H1 (cell line): ENCODE results near the gene EEF1AKMT2. TPM values are rescaled to one million over a fixed set of nuclear protein-coding genes. Genes with fewer than 3 reads are reported as not detected.

Experiments
- CTCF ChIA-PET: fragments of 300-600 bp; sonication (Branson Sonifier 250); formaldehyde crosslinking; loops from one replicate; lab custom pipeline; 2021; ENCODE audit not compliant: partially characterized antibody; lab: Charles Lee
- POLR2A ChIA-PET: fragments of 300-600 bp; sonication (Branson Sonifier 250); formaldehyde crosslinking; loops from one replicate; lab custom pipeline; 2021; ENCODE audit warnings: inconsistent platforms; ENCODE audit not compliant: partially characterized antibody; lab: Charles Lee
- DNase-seq, 2 experiments: peaks; one replicate each; pipeline versions ENCODE4 v3.0.0 to v3.0.0-alpha.2; 2010 to 2022; ENCODE audit warnings: low spot score in 2 of 2, low read depth in 1 of 2, mixed read lengths in 1 of 2
- FAIRE-seq: peaks from 2 replicates; lab custom pipeline; 2011; peaks lifted over from hg19 to GRCh38; lab: Jason Lieb, UNC
- H2AFZ ChIP-seq: 2 replicates; pipeline ENCODE4 v1.8.1; 2012; ENCODE audit warnings: low read length, inconsistent platforms
- H2AK5ac ChIP-seq: 2 replicates; pipeline ENCODE4 v1.6.1; 2013; ENCODE audit warnings: low read depth, low read length
- H2BK120ac ChIP-seq: replicated peaks from 2 replicates; pipeline ENCODE3; 2013; ENCODE audit warnings: low read depth, low read length, inconsistent platforms
- H2BK12ac ChIP-seq: 2 replicates; pipeline ENCODE4 v1.6.1; 2013; ENCODE audit warnings: low read depth, low read length
- H2BK15ac ChIP-seq: 2 replicates; pipeline ENCODE4 v1.6.1; 2013; ENCODE audit warnings: low read length
- H2BK20ac ChIP-seq: 2 replicates; pipeline ENCODE4 v1.6.1; 2013; ENCODE audit warnings: low read length
- H2BK5ac ChIP-seq: 2 replicates; pipeline ENCODE4 v1.6.1; 2013; ENCODE audit warnings: low read depth, low read length
- H3K14ac ChIP-seq: 2 replicates; pipeline ENCODE4 v1.6.1; 2013; ENCODE audit warnings: inconsistent platforms; ENCODE audit not compliant: insufficient read length
- H3K18ac ChIP-seq: 2 replicates; pipeline ENCODE4 v1.6.1; 2013; ENCODE audit warnings: low read length; ENCODE audit errors: extremely low read depth
- H3K23ac ChIP-seq: 2 replicates; pipeline ENCODE4 v1.6.1; 2013; ENCODE audit warnings: inconsistent platforms; ENCODE audit not compliant: insufficient read length
- H3K23me2 ChIP-seq: 2 replicates; pipeline ENCODE4 v1.6.1; 2013; ENCODE audit warnings: low read depth, low read length
- H3K27ac ChIP-seq: 2 replicates; pipeline ENCODE4 v1.6.1; 2011; ENCODE audit warnings: low read depth, low read length, inconsistent platforms
- H3K27me3 ChIP-seq, 4 experiments: replicated peaks in 1 of 4; 1 replicate in 1 of 4; 2 replicates in 3 of 4; pipeline versions ENCODE4 v1.6.1 to v1.8.1; 2011 to 2013; ENCODE audit warnings: low read length in 3 of 4, mild to moderate bottlenecking in 3 of 4, inconsistent platforms in 2 of 4, mixed read lengths in 2 of 4, moderate library complexity in 1 of 4; ENCODE audit not compliant: control insufficient read depth in 3 of 4, insufficient read depth in 3 of 4; ENCODE audit errors: extremely low read depth in 1 of 4
- H3K36me3 ChIP-seq, 4 experiments: 2 replicates each; pipeline versions ENCODE4 v1.6.1 to v1.8.1; 2011 to 2013; ENCODE audit warnings: mild to moderate bottlenecking in 4 of 4, low read length in 3 of 4, moderate library complexity in 2 of 4, control low read depth in 1 of 4, inconsistent platforms in 1 of 4; ENCODE audit not compliant: insufficient read depth in 4 of 4, control insufficient read depth in 2 of 4
- H3K4ac ChIP-seq: replicated peaks from 2 replicates; pipeline ENCODE3; 2013; ENCODE audit warnings: low read length, low read depth, mixed read lengths, inconsistent platforms; ENCODE audit not compliant: insufficient read length
- H3K4me1 ChIP-seq, 4 experiments: replicated peaks in 1 of 4; 1 replicate in 1 of 4; 2 replicates in 3 of 4; pipeline versions ENCODE4 v1.6.1 to v1.8.1; 2011 to 2013; ENCODE audit warnings: low read length in 3 of 4, inconsistent platforms in 2 of 4, mixed read lengths in 1 of 4; ENCODE audit not compliant: insufficient read depth in 4 of 4, control insufficient read depth in 3 of 4
- H3K4me2 ChIP-seq, 2 experiments: 2 replicates each; pipeline versions ENCODE4 v1.6.1 to v1.8.1; 2011 to 2013; ENCODE audit warnings: low read depth in 2 of 2, low read length in 2 of 2, control low read depth in 1 of 2, inconsistent platforms in 1 of 2, mild to moderate bottlenecking in 1 of 2; ENCODE audit not compliant: insufficient read depth in 1 of 2
- H3K4me3 ChIP-seq, 4 experiments: fragments of 200-600, 300-600 bp in 1 of 4; sonication (generic), shearing (Covaris generic), sonication (Bioruptor Twin) in 1 of 4; 2 replicates each; pipeline versions ENCODE4 v1.5.1 to v1.8.1; 2011 to 2016; ENCODE audit warnings: low read length in 4 of 4, low read depth in 3 of 4, control low read depth in 2 of 4, inconsistent platforms in 2 of 4, mild to moderate bottlenecking in 2 of 4, mixed read lengths in 1 of 4, moderate library complexity in 1 of 4; ENCODE audit not compliant: insufficient read depth in 2 of 4; ENCODE audit errors: extremely low read depth in 1 of 4
- H3K56ac ChIP-seq: replicated peaks from 2 replicates; pipeline ENCODE3; 2013; ENCODE audit warnings: low read depth, mild to moderate bottlenecking, mixed read lengths, low read length, inconsistent platforms; ENCODE audit not compliant: insufficient read length
- H3K79me1 ChIP-seq: 2 replicates; pipeline ENCODE4 v1.6.1; 2013; ENCODE audit warnings: low read depth, low read length, control low read depth
- H3K79me2 ChIP-seq, 2 experiments: 2 replicates each; pipeline versions ENCODE4 v1.6.1 to v1.8.1; 2012 to 2013; ENCODE audit warnings: low read length in 2 of 2, mild to moderate bottlenecking in 2 of 2, inconsistent platforms in 1 of 2; ENCODE audit not compliant: insufficient read depth in 2 of 2, control insufficient read depth in 1 of 2
- H3K9ac ChIP-seq, 4 experiments: replicated peaks in 1 of 4; 1 replicate in 1 of 4; 2 replicates in 3 of 4; pipeline versions ENCODE4 v1.6.1 to v1.8.1; 2011 to 2013; ENCODE audit warnings: low read depth in 3 of 4, low read length in 3 of 4, control low read depth in 2 of 4, mild to moderate bottlenecking in 2 of 4, moderate library complexity in 2 of 4, inconsistent platforms in 1 of 4; ENCODE audit errors: extremely low read depth in 1 of 4
- H3K9me3 ChIP-seq, 2 experiments: 2 replicates each; pipeline versions ENCODE4 v1.6.1 to v1.8.1; 2012 to 2013; ENCODE audit warnings: mild to moderate bottlenecking in 2 of 2, moderate library complexity in 2 of 2, control low read depth in 1 of 2, inconsistent platforms in 1 of 2, low read depth in 1 of 2, low read length in 1 of 2, mixed read lengths in 1 of 2; ENCODE audit not compliant: insufficient read depth in 2 of 2
- H4K20me1 ChIP-seq, 2 experiments: replicated peaks in 1 of 2; 2 replicates each; pipeline versions ENCODE3 to v1.8.1; 2011 to 2013; ENCODE audit warnings: inconsistent platforms in 2 of 2, low read length in 2 of 2, mild to moderate bottlenecking in 1 of 2; ENCODE audit not compliant: insufficient read depth in 2 of 2, control insufficient read depth in 1 of 2
- H4K5ac ChIP-seq: 2 replicates; pipeline ENCODE4 v1.6.1; 2013; ENCODE audit warnings: low read length, low read depth, mixed read lengths, inconsistent platforms; ENCODE audit not compliant: insufficient read length
- H4K8ac ChIP-seq: 2 replicates; pipeline ENCODE4 v1.8.0; 2013; ENCODE audit warnings: mild to moderate bottlenecking, moderate library complexity, low read length, inconsistent platforms; ENCODE audit not compliant: insufficient read depth; ENCODE audit errors: extremely low read depth
- H4K91ac ChIP-seq: replicated peaks from 2 replicates; pipeline ENCODE3; 2013; ENCODE audit warnings: low read length, mixed read lengths, inconsistent platforms; ENCODE audit not compliant: insufficient read length
- WGBS, 2 experiments: shearing (Covaris generic) in 1 of 2; methylation state at CpG; one replicate each; pipeline versions ENCODE4 v1.1.6 to v1.1.7; 2013 to 2015; ENCODE audit warnings: low lambda C conversion rate in 2 of 2, mixed read lengths in 2 of 2, inconsistent platforms in 1 of 2, low coverage in 1 of 2, missing lambda C conversion rate in 1 of 2; ENCODE audit not compliant: insufficient replicate concordance in 2 of 2, insufficient coverage in 1 of 2, insufficient read length in 1 of 2; ENCODE audit errors: extremely low coverage in 1 of 2, missing lambda C conversion rate in 1 of 2; 5-methylcytosine and 5-hydroxymethylcytosine counted together
- polyA plus RNA-seq, 7 experiments: library from polyadenylated mRNA; depleted of rRNA in 3 of 7; stranded (reverse) in 5 of 7; unstranded in 2 of 7; fragments of >200 nt in 5 of 7; fragments of 200-250 nt in 2 of 7; gene quantifications; 1 replicate in 5 of 7; 2 replicates in 1 of 7; 4 replicates in 1 of 7; pipeline versions ENCODE4 v1.2.1 to v1.2.3, GENCODE V29; 2011 to 2013; ENCODE audit warnings: missing spikeins in 2 of 7, mixed read lengths in 2 of 7
- total RNA-seq: library from RNA; stranded (reverse); fragmentation: NEBNext Ultra II Directional; extraction: Animal tissue kit (Norgen Biotek cat#: 25700); gene quantifications from 2 replicates; pipeline ENCODE4 v1.2.1, GENCODE V29; 2021

The EEF1AKMT2 gene
- total and polyA plus RNA-seq, 2 of the 8 experiments (the other 6 are each of a cell fraction or from before 2014, with no cell fraction given), result 9.8 to 26.8 TPM

GRCh38 chr10:124742413-124743190 is 49.1 kb downstream of the EEF1AKMT2 start:
- peaks cover 0 to 4% of the 10 kb centered on the region in 2 experiments; a peak in 2 of 4 replicates for H3K79me2 ChIP-seq
- ChIA-PET POLR2A (interaction anchor here (0.9 to 2.8 kb wide), 2 partner anchors 14 to 110 kb away, joined by 3 to 11 read pairs; no protein-coding TSS in a partner anchor), CTCF (interaction anchor here (0.5 to 5.3 kb wide), 29 partner anchors 13 to 624 kb away, joined by 3 to 86 read pairs (median 6); no protein-coding TSS in a partner anchor)
- peak overlapping the region; percentile 66; the same call in 1 of the 2 replicates for H3K18ac ChIP-seq
- no peak overlapping the region for H3K4ac ChIP-seq
- H3K14ac ChIP-seq, result no peak overlapping the region
- H4K5ac ChIP-seq, result no peak overlapping the region
- DNase-seq (no peak), FAIRE-seq (no peak)
- H3K56ac ChIP-seq, result no peak overlapping the region
- H3K23ac ChIP-seq, result no peak overlapping the region
- no peak overlapping the region for H2AFZ ChIP-seq
- H3K79me1 ChIP-seq, result peaks cover 5% of the 10 kb centered on the region; the same call in 1 of the 2 replicates
- peaks cover 1 to 21% (median 14%) of the 10 kb centered on the region in 4 experiments; a peak in 6 of 7 replicates for H3K27me3 ChIP-seq
- no peaks in the 10 kb centered on the region; a peak in 1 of 8 replicates for H3K36me3 ChIP-seq
- 0 out of 2 replicates have a peak overlapping the region, but pooled peaks have one; percentile 35 for H2BK12ac ChIP-seq
- peak overlapping the region; percentile 55 to 78 (median 70) for H3K4me3 ChIP-seq
- no peak overlapping the region; the same call in 1 of the 2 replicates for H2AK5ac ChIP-seq
- peaks cover 21 to 33% (median 26%) of the 10 kb centered on the region in 4 experiments for H3K4me1 ChIP-seq
- WGBS, 2 experiments, result 7% methylated on average over 42 of the region's 42 CpGs; no CpG with 5 or more reads in 1 of the 2 experiments
- H3K23me2 ChIP-seq, result peaks cover 14% of the 10 kb centered on the region
- H4K91ac ChIP-seq, result no peak overlapping the region
- H3K9ac ChIP-seq, result peak overlapping the region in 2 of 4 experiments; percentile 25 to 26; a peak in 3 of 7 replicates
- peaks cover 7 to 16% of the 10 kb centered on the region in 2 experiments for H4K20me1 ChIP-seq
- no peak overlapping the region for H3K27ac ChIP-seq
- H2BK5ac ChIP-seq, result no peak overlapping the region
- peak overlapping the region; percentile 65 for H2BK120ac ChIP-seq
- peak overlapping the region; percentile 90 to 91 for H3K4me2 ChIP-seq
- H2BK20ac ChIP-seq, result peak overlapping the region; percentile 34; the same call in 1 of the 2 replicates
- 0 out of 2 replicates have a peak overlapping the region, but pooled peaks have one; percentile 23 for H4K8ac ChIP-seq
- no peaks in the 10 kb centered on the region for H3K9me3 ChIP-seq
- peak overlapping the region; percentile 62; the same call in 1 of the 2 replicates for H2BK15ac ChIP-seq
